Endodermal cell (in vitro differentiated cells): Measurements from ENCODE around the gene SLC35E2B. TPM values are rescaled to one million over a fixed set of nuclear protein-coding genes. Genes with fewer than 3 reads are reported as not detected.
"Not testable (repeated sequence)": the region's sequence is repeated elsewhere in the genome, so short reads cannot be mapped to it uniquely, and the experiment has no call there.

Source experiments
- DNase-seq: peaks from one replicate; pipeline ENCODE4 v3.0.0-alpha.2; 2017
- H3K27ac ChIP-seq: 2 replicates; pipeline ENCODE4 v1.5.1; 2013; ENCODE audit warnings: mild to moderate bottlenecking, low read depth, low read length, moderate library complexity
- H3K27me3 ChIP-seq: 2 replicates; pipeline ENCODE4 v1.6.1; 2013; ENCODE audit warnings: mild to moderate bottlenecking, low read length, moderate library complexity; ENCODE audit not compliant: insufficient read depth, control insufficient read depth, poor library complexity, severe bottlenecking
- H3K36me3 ChIP-seq: 2 replicates; pipeline ENCODE4 v1.7.0; 2013; ENCODE audit warnings: mild to moderate bottlenecking, low read length, moderate library complexity; ENCODE audit not compliant: control insufficient read depth, insufficient read depth
- H3K4me1 ChIP-seq: one replicate; pipeline ENCODE4 v1.7.0; 2013; ENCODE audit warnings: low read length; ENCODE audit not compliant: control insufficient read depth, insufficient read depth
- H3K4me3 ChIP-seq: 2 replicates; pipeline ENCODE4 v1.5.1; 2013; ENCODE audit warnings: mild to moderate bottlenecking, low read length, moderate library complexity
- H3K9ac ChIP-seq: 2 replicates; pipeline ENCODE4 v1.6.1; 2013; ENCODE audit warnings: mild to moderate bottlenecking, low read length, moderate library complexity; ENCODE audit not compliant: poor library complexity, severe bottlenecking; ENCODE audit errors: extremely low read depth
- H3K9me3 ChIP-seq: 2 replicates; pipeline ENCODE4 v1.6.1; 2013; ENCODE audit warnings: mild to moderate bottlenecking, low read length, moderate library complexity; ENCODE audit not compliant: control insufficient read depth
- H3K27ac Mint-ChIP-seq: 2 replicates; pipeline ENCODE4 v1.8.0; 2020; ENCODE audit warnings: mixed read lengths
- H3K27me3 Mint-ChIP-seq: 2 replicates; pipeline ENCODE4 v1.8.0; 2021; ENCODE audit warnings: mild to moderate bottlenecking, mixed read lengths; ENCODE audit not compliant: insufficient read depth
- H3K36me3 Mint-ChIP-seq: 2 replicates; pipeline ENCODE4 v1.8.0; 2020; ENCODE audit warnings: low read depth, mixed read lengths
- H3K4me1 Mint-ChIP-seq: 2 replicates; pipeline ENCODE4 v1.8.0; 2020; ENCODE audit warnings: mixed read lengths
- H3K4me3 Mint-ChIP-seq: 2 replicates; pipeline ENCODE4 v1.8.0; 2020; ENCODE audit warnings: mild to moderate bottlenecking, moderate library complexity, mixed read lengths
- H3K9me3 Mint-ChIP-seq: 2 replicates; pipeline ENCODE4 v1.8.0; 2020; ENCODE audit warnings: mild to moderate bottlenecking, mixed read lengths
- WGBS, 2 experiments: methylation state at CpG; one replicate each; pipeline versions ENCODE4 v1.1.5 to v1.1.7; 2013; ENCODE audit warnings: missing lambda C conversion rate in 2 of 2, mixed read lengths in 1 of 2; ENCODE audit not compliant: insufficient coverage in 1 of 2, insufficient read length in 1 of 2; 5-methylcytosine and 5-hydroxymethylcytosine counted together
- total RNA-seq, 2 donors: library from RNA; stranded (reverse); fragmentation: NEBNext Ultra II Directional in 1 of 2; extraction: Animal tissue kit (Norgen Biotek cat#: 25700) in 1 of 2; gene quantifications; 2 replicates in 1 of 2; 3 replicates in 1 of 2; pipeline ENCODE4 v1.2.1, GENCODE V29; 2021
- TF ChIP-seq, protein P1 (sequence below): fragments of 200-600 bp; sonication (generic); conservative IDR thresholded peaks from 2 replicates; pipeline ENCODE4 v1.5.0; 2021; ENCODE audit warnings: antibody characterized with exemption, mild to moderate bottlenecking

Gene SLC35E2B
- total RNA-seq, 2 donors from 2014 or later = 51.2 to 56.9 TPM

DNA sequence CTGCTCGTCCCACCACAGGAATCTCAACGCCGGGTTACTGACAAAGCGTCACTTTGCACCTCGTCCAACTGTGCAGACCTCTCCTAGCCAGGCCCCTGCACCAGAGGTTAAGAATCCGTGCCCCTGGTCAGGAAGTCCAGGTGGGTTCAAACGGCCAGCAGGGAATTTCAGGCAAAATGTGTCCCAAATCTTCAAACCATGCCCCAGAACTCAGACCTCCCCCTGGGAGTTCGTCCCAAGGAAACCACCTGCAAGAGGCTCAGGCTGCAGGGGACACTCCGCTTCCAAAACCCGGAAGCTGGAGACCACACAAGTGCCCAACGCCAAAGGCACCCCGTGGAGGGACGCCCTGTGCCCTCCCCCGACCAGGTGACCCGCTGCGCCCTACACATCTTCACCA lies 1.2 kb downstream of the SLC35E2B start:
- H3K4me1 Mint-ChIP-seq, H3K27ac ChIP-seq, H3K4me1 ChIP-seq, H3K9ac ChIP-seq, H3K9me3 ChIP-seq, H3K4me3 Mint-ChIP-seq, H3K27me3 ChIP-seq, H3K27me3 Mint-ChIP-seq, H3K27ac Mint-ChIP-seq, H3K4me3 ChIP-seq, H3K9me3 Mint-ChIP-seq, DNase-seq, H3K36me3 Mint-ChIP-seq, H3K36me3 ChIP-seq: not testable (repeated sequence)
- whole genome bisulfite sequencing, 2 experiments = 53% methylated on average over 2 of the region's 16 CpGs; no CpG with 5 or more reads in 1 of the 2 experiments

DNA sequence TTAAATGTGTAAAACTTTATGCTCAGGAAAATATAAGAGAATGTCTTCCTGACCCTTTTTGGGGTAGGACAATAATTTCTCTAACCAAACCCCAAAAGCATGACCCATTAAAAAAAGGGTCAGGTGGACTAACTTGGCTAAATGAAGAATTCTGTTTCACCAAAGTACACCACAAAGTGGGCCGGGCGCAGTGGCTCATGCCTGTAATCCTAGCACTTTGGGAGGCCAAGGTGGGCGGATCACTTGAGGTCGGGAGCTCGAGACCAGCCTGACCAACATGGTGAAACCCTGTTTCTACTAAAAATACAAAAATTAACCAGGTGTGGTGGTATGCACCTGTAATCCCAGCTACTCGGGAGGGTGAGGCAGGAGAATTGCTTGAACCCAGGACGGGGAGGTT lies 3.1 kb downstream of the SLC35E2B start:
- WGBS, 2 experiments = 98 to 100% methylated on average over 2 to 4 of the region's 7 CpGs
- not testable (repeated sequence) for H3K4me1 ChIP-seq, H3K9me3 ChIP-seq

DNA sequence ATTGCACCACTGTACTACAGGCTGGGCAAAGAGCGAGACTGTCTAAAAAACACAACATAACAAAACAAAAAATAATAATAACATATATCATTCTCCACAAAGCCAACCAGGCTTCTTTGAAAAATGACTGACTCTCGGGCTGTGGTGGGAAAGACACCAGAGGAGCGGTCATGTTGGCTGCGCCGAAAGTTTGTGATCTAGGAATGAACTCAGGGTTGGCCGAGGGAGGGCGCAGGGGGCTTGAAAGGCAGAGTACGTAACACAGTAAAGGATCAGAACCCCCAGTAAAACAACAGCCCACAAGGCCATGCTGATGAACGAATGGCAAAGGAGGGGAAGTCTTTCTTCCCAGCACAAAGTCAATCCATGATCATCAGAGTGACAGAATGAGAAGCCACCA lies 4.7 kb downstream of the SLC35E2B start:
- TF ChIP-seq, protein P1, sequence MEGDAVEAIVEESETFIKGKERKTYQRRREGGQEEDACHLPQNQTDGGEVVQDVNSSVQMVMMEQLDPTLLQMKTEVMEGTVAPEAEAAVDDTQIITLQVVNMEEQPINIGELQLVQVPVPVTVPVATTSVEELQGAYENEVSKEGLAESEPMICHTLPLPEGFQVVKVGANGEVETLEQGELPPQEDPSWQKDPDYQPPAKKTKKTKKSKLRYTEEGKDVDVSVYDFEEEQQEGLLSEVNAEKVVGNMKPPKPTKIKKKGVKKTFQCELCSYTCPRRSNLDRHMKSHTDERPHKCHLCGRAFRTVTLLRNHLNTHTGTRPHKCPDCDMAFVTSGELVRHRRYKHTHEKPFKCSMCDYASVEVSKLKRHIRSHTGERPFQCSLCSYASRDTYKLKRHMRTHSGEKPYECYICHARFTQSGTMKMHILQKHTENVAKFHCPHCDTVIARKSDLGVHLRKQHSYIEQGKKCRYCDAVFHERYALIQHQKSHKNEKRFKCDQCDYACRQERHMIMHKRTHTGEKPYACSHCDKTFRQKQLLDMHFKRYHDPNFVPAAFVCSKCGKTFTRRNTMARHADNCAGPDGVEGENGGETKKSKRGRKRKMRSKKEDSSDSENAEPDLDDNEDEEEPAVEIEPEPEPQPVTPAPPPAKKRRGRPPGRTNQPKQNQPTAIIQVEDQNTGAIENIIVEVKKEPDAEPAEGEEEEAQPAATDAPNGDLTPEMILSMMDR = no peak
- H3K27ac Mint-ChIP-seq = peak overlapping the region; percentile 19
- Histone ChIP-seq H3K9me3 (no peaks in the 10 kb centered on the region), H3K4me1 (no peaks in the 10 kb centered on the region), H3K36me3 (no peaks in the 10 kb centered on the region), H3K9ac (no peak overlapping the region), H3K27ac (no peak overlapping the region), H3K4me3 (no peak overlapping the region), H3K27me3 (no peaks in the 10 kb centered on the region)
- H3K36me3 Mint-ChIP-seq = peaks cover 15% of the 10 kb centered on the region
- no peaks in the 10 kb centered on the region for H3K9me3 Mint-ChIP-seq
- no peaks in the 10 kb centered on the region for H3K27me3 Mint-ChIP-seq
- no peak for DNase-seq
- 94 to 96% methylated on average over 4 to 9 of the region's 9 CpGs for WGBS, 2 experiments
- H3K4me1 Mint-ChIP-seq = peaks cover 12% of the 10 kb centered on the region
- H3K4me3 Mint-ChIP-seq = no peak overlapping the region

More for the DNA sequence above, 3.1 kb downstream of the SLC35E2B start:
- H3K27me3 ChIP-seq, H3K27ac ChIP-seq, DNase-seq, H3K27ac Mint-ChIP-seq, H3K9ac ChIP-seq, H3K4me1 Mint-ChIP-seq, H3K9me3 Mint-ChIP-seq, H3K4me3 ChIP-seq, H3K4me3 Mint-ChIP-seq, H3K36me3 ChIP-seq, H3K27me3 Mint-ChIP-seq: not testable (repeated sequence)
- H3K36me3 Mint-ChIP-seq = peaks cover 13% of the 10 kb centered on the region

DNA sequence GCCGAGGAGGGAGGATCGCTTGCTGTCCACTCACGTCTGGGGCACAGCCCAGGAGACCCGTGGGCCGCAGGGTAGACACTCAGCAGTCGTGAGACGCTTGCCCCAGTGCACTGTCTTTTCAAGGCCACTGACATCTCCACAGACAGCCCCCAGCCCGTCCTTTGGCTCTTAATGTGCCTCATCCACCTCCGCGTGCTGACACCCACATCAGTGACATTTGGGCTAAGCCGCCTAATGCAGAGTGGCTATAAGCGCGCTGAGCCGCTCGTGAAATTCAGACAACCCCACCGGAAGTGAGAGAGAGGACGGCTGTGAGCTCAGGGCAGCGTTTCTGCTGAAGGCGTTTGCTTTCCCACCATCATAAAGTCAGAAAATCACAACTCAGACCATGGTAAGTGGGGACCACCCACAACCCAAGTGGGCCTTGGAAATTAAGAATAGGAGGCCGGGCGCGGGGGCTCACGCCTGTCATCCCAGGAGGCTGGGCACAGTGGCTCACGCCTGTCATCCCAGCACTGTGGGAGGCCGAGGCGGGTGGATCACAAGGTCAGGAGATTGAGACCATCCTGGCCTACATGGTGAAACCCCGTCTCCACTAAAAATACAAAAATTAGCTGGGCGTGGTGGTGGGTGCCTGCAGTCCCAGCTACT lies 8.4 kb downstream of the SLC35E2B start:
- Mint-ChIP-seq H3K36me3 (peaks cover 16% of the 10 kb centered on the region), H3K27me3 (no peaks in the 10 kb centered on the region), H3K4me3 (peak overlapping the region; percentile 24), H3K9me3 (no peaks in the 10 kb centered on the region), H3K4me1 (peaks cover 19% of the 10 kb centered on the region), H3K27ac (peak overlapping the region; percentile 87)
- Histone ChIP-seq H3K9me3 (no peaks in the 10 kb centered on the region), H3K36me3 (no peaks in the 10 kb centered on the region), H3K4me3 (no peak overlapping the region), H3K27me3 (no peaks in the 10 kb centered on the region), H3K27ac (no peak overlapping the region), H3K4me1 (no peaks in the 10 kb centered on the region), H3K9ac (no peak overlapping the region)
- TF ChIP-seq, protein P1 = no peak
- peak; percentile 55 for DNase-seq
- 92 to 96% methylated on average over 24 to 28 of the region's 28 CpGs for WGBS, 2 experiments
